CD4-positive, alpha-beta T cell treated with Interleukin-21 for 1 hour (primary cell): ENCODE measurements around the gene CYP2W1.
"Not testable (repeated sequence)": the region's sequence is repeated elsewhere in the genome, so short reads cannot be mapped to it uniquely, and the experiment has no call there.

Experiments
- DNase-seq: peaks from one replicate; pipeline ENCODE4 v3.0.0-alpha.2; 2020

CYP2W1 gene

DNA sequence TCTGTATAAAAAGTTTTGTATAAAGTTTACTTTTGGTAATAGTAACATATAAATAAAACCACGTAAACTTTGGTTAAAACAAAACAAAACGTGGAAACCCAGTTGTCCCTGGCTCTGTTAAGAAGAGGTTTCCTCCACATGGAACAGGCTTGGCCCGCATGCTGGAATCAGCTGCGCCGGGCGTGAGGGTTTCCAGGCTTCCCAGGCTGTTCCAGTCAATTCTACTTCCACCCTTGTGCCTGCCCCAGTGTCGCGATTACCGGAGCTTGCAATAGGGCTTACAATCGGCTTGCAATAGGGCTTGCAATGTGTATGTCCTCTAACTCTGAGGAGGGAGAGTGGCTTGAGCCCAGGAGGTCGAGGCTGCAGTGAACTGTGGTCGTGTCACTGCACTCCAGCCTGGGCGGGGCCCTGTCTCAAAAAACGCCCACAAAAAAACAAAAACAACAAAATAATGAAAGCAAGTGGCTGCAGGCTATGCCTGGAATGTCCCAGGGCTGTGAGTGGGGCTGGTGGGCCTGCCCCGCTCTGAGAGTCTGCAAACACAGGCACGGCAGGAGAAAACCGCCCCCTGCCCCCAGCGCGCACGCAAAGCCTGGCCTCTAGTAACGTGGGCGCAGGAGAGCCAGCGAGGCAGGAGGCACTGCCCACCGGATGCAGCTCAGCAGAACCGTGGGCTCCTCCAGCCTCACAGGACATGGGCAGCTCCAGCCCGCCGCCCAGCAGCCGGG, 16.3 kb downstream of the CYP2W1 start:
- DNase-seq: no peak

DNA sequence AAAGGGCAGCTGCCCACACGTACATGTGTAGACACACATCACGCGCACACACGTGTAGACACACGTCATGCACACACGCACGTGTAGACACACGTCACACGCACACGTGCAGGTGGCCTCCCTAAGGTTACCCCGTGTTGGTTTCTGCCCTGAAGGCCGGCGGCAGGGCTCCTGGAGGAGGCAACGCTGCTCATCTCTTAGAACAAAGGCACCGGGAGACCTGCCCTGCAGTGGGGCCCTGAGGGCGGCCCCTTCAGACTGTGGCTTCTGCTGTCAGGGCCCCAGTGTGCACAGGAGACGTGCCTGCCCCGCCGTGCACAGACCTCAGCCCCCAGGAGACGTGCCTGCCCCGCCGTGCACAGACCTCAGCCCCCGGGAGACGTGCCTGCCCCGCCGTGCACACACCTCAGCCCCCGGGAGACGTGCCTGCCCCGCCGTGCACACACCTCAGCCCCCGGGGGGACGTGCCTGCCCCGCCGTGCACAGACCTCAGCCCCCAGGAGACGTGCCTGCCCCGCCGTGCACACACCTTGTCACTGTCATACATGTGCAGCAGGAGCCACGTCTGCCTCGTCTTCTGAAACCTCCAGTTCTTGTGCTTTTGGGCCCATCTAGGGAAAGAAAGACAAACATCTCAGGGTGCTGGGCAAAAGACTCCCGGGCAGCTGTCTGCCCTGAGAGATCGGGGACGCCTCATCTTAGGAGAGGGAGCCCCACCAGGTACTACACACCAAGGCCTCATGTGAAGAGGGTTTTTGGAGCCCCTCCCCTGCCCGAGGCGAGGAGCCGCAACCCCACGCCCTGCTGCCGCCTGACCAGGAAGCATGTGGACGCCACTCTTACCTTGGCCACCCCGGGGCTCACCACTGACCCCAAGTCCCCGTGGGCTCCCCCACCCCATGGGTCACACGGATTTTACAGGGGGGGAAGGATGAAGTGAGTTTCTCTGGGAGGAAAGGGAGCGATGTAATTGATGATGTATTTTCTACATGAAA, 17.3 kb downstream of the CYP2W1 start:
- DNase-seq: no peak

DNA sequence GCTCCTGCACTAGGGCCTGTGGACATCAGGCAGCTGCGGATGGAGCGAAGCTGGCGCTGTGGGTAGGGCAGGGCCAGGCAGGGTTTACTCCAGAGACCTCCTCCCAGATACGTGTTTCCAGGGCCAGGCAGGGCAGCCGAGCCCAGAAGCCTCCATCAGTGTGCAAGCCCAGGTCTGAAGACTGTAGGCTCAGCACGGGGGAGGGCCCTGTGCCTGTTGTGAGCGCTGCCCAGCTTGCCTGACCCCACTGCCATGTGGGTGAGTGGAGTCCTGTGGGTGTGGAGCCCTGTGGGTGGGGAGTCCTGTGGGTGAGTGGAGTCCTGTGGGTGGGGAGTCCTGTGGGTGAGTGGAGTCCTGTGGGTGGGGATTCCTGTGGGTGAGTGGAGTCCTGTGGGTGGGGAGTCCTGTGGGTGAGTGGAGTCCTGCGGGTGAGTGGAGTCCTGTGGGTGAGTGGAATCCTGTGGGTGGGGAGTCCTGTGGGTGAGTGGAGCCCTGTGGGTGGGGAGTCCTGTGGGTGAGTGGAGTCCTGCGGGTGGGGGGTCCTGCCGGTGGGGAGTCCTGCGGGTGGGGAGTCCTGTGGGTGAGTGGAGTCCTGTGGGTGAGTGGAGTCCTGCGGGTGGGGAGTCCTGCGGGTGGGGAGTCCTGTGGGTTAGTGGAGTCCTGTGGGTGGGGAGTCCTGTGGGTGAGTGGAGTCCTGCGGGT, 18.2 kb downstream of the CYP2W1 start:
- not testable (repeated sequence) for DNase-seq

DNA sequence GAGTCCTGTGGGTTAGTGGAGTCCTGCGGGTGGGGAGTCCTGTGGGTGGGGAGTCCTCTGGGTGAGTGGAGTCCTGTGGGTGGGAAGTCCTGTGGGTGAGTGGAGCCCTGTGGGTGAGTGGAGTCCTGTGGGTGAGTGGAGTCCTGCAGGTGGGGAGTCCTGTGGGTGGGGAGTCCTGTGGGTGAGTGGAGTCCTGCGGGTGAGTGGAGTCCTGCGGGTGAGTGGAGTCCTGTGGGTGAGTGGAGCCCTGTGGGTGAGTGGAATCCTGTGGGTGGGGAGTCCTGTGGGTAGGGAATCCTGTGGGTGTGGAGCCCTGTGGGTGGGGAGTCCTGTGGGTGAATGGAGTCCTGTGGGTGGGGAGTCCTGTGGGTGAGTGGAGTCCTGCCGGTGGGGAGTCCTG, 19.0 kb downstream of the CYP2W1 start:
- not testable (repeated sequence) for DNase-seq

DNA sequence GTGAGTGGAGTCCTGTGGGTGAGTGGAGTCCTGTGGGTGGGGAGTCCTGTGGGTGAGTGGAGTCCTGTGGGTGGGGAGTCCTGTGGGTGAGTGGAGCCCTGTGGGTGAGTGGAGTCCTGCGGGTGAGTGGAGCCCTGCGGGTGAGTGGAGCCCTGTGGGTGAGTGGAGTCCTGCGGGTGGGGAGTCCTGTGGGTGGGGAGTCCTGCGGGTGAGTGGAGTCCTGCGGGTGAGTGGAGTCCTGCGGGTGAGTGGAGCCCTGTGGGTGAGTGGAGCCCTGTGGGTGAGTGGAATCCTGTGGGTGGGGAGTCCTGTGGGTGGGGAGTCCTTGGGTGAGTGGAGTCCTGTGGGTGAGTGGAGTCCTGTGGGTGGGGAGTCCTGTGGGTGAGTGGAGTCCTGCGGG, 19.5 kb downstream of the CYP2W1 start:
- DNase-seq: not testable (repeated sequence)

DNA sequence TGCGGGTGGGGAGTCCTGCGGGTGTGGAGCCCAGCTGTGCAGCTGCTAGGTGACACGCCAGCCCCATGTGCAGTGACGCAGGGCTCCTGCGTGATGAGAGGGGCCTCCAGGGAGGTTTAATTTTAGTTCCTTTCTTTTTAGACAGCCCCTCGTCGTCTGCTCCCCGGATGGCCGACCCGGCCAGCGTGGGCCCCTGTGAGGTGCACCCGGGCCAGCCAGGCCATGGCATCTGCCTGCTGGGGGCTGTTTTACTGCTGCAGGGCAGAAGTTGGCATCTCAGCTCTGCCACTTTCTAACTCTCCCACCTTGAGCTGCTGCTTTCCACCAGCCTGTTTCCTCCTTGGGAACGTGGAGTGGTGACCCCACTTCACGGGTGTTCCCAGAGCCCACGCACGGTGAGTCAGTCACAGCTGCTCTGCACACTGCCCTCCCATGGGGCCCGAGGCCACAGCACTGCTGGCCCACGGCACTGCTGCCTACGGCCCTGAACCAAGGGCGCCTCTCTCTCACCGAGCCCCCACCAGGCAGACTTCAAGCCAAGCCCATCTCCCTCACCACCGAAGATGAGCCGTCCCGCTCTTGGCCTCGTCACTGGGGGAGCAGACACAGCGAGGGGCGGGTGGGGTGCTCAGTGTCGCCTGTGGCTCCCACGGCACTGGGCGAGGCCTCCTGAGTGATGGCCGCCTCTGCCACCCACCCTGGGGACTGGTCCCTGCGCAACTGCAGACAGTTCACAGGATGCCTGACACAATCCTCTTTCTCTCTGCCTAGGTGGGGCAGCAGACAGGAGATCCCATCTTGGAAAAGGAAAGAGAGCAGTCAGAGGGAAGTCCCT, 21.3 kb downstream of the CYP2W1 start:
- DNase-seq: no peak

DNA sequence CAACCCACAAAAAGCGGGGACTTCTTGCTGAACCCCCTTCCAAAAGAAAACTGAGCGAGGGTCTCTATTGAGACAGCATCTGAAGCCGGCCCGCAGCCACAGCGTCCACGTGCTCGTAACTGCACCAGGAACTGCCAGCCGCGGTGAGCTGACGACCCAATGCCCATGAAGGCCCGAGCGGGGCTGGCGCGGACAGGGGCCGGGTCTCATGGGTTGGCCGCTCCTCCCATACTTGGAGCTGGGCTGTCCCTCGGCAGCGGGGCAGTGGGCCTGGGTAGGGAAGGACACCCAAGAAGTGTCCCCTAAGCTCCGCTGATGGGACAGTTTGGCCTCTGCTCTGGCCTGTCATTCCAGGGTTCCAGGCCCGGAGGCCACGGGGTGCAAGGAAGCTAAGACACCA, 22.3 kb downstream of the CYP2W1 start:
- no peak for DNase-seq

DNA sequence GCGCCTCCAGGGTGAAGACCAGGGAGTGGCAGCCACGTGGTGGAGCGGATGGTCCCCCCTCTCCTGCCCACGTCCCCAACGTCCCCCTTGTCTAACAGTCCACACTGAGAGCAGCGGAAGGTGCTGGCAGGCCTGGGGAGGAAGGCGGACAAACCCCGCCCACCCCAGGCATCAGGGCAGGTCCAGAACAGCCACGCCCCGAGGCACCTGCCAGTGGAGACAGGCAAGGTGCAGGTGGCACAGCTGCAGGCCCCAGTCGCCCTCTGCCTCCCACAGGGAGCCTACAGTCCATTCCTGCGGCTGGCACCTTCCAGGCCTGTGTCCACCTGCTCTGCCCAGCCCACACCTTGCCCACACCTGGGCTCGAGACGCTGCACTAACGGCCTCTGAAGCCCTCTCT, 24.9 kb downstream of the CYP2W1 start:
- DNase-seq: no peak

DNA sequence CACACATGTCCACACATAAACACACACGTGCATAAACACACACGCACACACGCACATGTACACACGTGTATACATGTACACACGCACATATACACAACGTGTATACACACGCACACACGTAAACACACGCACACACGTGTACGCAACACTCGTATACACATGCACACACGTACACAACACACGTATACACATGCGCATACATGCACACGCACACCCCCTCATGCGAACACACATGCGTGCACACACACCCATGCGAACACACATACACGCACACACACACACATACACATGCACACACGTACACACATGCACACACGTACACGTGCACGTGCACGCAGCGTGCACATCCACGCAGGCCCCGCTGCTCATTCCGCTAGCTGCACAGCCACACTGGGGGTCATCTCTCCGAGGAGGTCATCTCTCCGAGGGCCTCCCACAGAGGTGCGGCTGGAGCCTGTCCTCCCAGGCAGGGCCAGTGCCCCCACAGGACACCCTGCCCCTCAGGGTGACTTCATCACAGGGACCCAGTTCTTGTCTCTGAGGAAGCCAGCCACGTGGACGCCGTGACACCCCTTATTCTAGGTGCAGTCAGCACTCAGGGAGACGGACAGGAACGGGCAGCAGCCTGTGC, 25.9 kb downstream of the CYP2W1 start:
- no peak for DNase-seq

DNA sequence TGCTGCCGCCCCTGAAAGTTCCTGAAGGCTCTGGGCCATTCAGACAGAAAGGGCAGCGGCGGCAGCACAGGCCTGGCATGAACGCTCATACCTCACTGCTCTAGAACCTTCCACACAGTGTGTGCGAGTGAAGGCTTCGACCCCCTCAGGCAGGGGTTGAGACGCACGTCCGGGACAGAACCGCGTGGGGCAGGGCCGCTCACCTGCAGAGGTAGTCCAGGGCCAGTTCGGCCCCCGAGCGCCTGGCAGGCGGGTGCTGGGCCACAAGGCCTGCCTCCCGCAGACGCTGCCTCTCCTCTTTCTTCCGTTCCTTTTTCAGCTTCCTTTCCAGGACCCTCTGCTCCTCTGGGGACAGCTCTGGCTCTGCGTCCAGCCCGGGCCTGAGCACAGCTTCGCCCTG, 26.8 kb downstream of the CYP2W1 start:
- DNase-seq: no peak

DNA sequence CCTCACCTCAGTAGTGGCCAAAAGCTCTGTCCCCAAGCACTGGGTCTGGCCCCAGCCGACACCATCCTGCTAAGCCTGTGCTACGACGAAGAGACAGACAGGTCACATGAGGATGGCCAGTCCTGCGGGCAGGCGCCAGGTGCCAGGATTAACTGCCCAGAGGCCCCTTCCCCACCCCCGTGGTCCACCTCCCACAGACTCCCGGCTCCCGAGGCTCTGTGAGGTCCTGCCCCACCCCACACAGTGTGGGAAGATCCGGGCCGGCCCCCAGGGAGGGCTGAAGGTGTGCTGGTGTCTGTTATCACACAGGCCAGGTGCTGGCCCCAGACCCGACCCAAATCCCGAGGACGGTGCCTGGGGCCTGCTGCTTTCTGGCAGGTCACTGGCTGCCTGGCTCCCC, 27.2 kb downstream of the CYP2W1 start:
- DNase-seq: no peak

DNA sequence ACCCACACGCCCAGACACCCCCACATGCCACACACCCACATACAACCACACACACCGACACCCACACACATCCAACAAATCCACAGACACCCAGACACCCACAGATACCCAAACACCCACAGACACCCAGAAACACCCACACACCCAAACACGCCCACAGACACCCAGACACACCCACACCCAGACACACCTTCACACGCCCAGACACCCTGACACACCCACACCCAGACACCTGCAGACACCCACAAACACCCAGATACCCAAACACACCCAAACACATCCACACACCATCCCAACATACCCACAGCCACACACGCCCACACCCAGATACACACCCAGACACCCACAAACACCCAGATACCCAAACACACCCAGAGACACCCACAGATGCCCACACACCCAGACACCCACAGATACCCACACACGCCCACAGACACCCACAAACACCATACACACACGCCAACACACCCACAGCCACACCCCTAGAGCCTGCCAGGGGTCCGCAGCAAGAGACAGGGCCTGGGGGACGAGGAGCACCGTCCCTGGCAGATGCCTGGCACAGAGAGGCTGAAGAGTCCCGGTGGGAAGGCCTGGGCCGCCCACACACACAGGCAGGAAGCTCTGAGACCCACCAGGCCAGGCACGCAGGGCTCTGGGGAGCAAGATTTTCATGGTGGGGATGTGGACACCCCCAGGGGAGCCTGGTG, 28.5 kb downstream of the CYP2W1 start:
- peak; percentile 59 for DNase-seq

DNA sequence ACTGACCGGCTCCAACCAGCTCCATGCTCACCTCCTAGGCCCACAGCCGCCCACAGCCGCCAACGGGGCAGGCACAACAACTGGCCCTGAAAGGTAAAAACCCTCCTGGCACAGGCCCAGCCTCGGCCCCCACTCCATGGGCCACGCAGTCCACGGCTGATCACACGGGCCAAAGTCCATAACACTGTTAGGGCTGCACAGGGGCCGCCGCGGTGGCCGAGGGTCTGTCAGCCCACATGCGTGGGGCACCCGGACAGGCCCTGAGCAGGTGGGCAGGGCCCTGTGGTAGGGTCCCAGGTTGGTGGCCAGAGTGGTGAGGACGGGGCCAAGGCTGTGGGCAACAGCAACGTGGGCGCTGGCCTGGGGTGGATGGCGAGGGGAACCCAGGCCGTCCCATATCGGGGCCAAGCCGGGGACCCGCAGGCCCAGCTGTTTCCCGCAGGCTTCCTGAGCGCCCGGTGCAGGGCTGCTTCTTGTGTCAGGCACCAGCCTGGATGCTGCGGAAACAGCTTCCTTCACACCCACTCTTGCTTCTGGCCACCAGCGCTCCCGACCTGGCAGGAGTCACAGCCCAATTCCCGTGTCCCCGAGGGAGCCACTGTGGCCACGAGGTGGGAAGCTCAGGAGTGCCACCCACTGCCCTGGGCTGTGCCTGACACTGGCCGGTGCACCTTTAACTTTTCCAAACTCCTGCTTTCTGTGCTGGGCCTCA, 29.2 kb downstream of the CYP2W1 start:
- no peak for DNase-seq

DNA sequence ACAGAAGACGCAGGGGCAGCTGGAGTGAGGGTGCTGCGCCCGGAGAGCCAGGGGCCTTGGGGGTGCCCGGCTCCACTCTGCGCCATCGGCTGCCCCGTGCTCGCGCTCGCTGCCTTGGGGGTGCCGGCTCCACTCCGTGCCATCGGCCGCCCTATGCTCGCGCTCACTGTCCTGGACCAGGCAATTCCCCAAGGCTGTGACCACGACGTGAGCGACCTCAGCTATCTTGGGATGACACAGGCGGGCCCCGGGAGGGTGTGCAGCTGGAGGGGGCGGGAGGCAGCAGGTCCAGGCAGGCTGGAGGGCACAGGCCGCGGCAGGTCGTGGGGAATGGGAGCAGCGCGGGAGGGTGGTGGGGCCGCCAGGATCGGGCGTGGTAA, 29.7 kb downstream of the CYP2W1 start:
- no peak for DNase-seq

DNA sequence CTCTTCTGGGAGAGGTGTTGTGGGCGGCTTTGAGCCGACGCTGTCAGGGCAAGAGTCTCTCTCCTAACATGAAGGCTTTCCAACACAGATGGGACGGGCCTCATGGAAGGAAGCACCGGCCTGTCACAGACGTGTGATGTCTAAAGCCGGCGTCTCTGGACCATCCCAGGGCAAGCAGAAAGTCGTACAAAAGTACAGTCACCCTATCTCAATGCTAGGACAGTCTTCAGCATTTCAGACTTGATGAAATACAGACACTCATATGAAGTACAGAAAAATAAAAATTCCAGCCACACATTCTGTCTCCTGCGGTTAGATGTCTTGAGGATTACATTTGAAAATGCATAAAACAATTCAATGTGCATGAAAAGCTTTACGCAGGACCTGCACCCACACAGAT, 30.6 kb downstream of the CYP2W1 start:
- DNase-seq: no peak

DNA sequence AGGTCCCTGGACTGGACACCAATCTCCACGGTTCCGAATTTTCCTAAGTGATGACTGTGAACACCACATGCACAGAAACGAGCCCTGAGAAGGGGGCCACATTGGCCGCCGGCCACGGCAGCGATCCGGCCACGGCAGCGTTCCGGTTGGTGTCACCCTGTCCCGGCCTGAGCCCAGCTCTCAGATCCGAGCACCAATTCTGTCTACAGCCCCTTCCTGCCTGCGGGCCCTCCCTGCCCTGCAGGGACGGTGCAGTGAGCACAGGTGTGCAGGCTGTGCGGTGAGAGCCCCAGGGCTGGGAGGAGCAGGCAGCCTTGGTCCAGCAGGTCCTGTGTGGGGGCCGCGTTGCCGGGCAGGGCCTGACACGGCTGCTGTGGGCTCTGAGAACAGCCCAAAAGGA, 31.7 kb downstream of the CYP2W1 start:
- no peak for DNase-seq

DNA sequence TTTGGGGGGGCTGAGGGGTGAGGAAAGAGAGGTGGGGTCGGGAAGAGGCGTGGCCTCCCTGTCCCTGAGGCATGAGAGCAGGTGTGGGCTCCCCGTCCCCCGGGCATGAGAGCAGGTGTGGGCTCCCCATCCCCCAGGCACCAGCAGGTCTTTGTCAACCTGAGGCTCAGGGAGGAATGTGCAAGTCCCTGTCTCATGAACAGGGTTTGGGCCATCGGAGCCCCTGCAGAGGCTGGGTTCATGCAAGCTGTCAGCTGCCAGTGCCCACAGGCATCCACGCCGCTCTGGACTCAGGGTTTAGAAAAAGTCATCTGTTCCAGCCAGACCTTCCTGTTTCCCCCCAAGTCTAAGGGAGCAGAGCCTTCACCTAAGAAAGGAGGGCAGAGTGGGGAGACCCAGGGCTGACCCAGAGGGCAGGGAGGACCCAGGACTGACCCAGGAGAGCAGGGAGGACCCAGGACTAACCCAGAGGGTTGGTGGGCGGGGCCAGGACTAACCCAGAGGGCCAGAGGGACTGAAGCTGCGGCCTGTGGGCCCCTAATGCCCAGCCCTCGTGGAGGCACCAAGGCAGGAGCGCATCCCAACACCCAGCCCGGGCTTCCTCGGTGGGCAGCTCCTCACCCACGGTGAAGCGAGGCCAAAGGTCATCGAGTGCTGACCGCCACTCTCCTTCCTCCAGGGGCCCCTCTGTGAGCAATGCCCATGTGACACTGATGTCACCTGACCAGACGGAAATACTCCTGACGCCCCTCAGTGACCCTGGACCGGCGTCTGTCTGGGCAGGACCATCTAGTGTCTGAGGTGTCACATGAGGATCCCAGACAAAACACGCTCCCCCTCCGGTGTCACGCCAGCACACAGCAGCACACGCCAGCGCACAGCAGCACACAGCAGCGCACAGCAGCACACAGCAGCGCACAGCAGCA, 32.5 kb downstream of the CYP2W1 start:
- DNase-seq: no peak

DNA sequence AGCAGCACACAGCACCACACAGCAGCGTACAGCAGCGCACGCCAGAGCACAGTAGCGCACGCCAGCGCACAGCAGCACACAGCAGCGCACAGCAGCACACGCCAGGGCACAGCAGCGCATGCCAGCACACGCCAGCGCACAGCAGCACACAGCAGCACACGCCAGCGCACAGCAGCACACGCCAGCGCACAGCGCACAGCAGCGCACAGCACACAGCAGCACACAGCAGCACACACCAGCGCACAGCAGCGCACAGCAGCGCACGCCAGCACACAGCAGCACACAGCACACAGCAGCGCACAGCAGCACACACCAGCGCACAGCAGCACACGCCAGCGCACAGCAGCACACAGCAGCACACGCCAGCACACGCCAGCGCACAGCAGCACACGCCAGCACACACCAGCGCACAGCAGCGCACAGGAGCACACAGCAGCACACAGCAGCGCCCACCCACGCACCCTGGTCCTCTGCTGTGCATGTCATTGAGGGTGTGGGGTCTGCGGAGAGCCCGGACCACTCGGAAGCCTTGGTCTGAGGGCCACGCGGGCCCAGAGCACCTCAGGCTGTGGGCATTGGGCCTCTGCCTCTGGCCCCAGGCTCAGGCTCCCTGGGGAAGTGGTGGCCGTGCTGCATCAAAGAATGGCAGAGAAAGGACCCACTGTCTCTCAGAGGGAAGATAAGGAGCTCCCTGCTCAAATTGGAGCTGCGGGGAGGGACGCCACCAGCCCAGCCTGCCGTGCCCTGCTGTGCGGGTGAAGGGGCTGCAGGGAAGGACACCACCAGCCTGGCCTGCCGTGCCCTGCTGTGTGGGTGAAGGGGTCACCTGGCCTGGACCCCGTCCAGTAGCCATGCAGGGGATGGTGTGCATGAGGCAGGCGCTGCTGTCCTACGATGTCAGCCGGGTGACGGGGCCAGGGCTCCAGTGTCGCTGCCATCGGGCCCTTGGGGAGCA, 33.9 kb downstream of the CYP2W1 start:
- DNase-seq: no peak
